HG03469 (cell line): ENCODE measurements around the gene NRIP1.

Experiments used
- ATAC-seq: cut with Tn5 transposase; IDR thresholded peaks from one replicate; pipeline ENCODE4 v1.9.1; 2021; ENCODE audit warnings: mild to moderate bottlenecking, moderate library complexity, moderate number of reproducible peaks; ENCODE audit not compliant: unreplicated experiment

Gene NRIP1

GRCh38 chr21:15010645-15011044 is 54.2 kb downstream of the NRIP1 start:
- no peak for ATAC-seq

GRCh38 chr21:15009837-15010363 is 54.9 kb downstream of the NRIP1 start:
- ATAC-seq: no peak

DNA sequence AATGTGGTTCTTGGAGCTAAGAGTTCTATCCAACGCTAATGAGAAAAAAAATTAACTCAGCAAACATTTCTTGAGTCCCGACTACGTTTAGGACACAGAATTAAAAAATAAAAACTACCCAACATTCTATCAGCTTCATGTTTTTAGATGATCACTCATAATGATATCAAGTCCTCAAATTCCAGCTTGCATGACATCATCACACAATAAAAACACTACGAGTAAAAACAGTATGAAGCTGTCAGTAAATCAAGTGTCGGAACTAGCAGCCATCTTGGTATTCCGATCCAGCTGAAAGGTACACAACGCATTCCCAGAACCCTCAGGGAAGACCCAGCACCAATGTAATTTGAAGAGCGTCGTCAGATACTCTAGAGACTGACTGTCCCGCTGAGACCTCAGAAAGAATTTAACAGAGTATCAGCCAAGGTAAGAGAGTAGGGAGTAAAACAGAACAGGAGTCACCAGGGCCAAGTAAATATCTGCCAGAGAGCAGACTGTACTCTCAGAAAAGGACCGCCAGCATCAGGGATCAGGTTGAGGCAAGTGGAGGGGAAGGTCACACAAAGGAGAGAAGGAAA is 57.0 kb downstream of the NRIP1 start:
- no peak for ATAC-seq

- ATAC-seq: no peak
These were observed 58.1 kb downstream of the NRIP1 start for GRCh38 chr21:15006594-15007230.

- ATAC-seq: no peak
These were observed 59.4 kb downstream of the NRIP1 start for GRCh38 chr21:15005391-15005790.

GRCh38 chr21:15004721-15005370 is 60.0 kb downstream of the NRIP1 start:
- ATAC-seq: no peak

- no peak for ATAC-seq
These were observed 61.2 kb downstream of the NRIP1 start for GRCh38 chr21:15003463-15004135.

- ATAC-seq: peak; percentile 77
These were observed 62.8 kb downstream of the NRIP1 start for GRCh38 chr21:15001857-15002606.

GRCh38 chr21:15001113-15001512 is 63.7 kb downstream of the NRIP1 start:
- no peak for ATAC-seq

DNA sequence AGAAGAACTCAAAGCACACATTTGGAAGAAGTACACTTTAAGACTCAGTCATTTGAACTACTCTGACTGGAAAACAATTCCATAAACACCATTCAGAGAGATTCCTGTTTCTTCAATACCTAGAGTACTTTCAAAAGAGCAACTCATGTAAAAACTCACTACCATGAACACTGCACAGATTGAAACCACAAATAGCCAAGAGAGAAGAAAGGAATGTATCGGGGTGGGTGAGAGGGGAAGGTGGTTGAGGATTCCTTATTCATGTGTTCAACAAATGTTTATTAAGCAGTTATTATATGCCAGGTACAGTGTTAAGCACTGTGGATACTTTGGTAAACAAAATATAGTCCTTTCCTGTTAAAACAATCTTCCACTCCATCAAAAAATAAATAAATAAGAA is 64.7 kb downstream of the NRIP1 start:
- ATAC-seq: no peak

DNA sequence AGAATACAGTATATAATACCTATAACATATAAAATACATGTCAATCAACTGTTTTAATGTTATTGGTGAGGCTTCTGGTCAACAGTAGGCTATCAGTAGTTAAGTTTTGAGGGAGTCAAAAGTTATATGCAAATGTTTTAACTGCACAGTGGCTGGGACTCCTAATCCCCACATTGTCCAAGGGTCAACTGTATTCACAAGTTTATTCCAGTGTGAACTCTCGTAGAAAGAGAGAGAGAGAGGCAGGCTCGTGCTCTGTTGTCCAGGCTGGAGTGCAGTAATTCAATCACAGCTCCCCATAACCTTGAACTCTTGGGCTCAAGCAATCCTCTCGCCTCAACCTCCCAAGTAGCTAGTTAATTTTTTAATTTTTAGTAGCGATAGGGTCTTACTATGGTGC is 66.0 kb downstream of the NRIP1 start:
- no peak for ATAC-seq

- no peak for ATAC-seq
These were observed 66.5 kb downstream of the NRIP1 start for GRCh38 chr21:14998336-14998735.

GRCh38 chr21:14995695-14996490 is 68.9 kb downstream of the NRIP1 start:
- no peak for ATAC-seq

GRCh38 chr21:14995226-14995625 is 69.6 kb downstream of the NRIP1 start:
- ATAC-seq: no peak

- ATAC-seq: no peak
These were observed 71.7 kb downstream of the NRIP1 start for GRCh38 chr21:14993115-14993514.

- ATAC-seq: no peak
These were observed 72.8 kb downstream of the NRIP1 start for GRCh38 chr21:14991957-14992356.

DNA sequence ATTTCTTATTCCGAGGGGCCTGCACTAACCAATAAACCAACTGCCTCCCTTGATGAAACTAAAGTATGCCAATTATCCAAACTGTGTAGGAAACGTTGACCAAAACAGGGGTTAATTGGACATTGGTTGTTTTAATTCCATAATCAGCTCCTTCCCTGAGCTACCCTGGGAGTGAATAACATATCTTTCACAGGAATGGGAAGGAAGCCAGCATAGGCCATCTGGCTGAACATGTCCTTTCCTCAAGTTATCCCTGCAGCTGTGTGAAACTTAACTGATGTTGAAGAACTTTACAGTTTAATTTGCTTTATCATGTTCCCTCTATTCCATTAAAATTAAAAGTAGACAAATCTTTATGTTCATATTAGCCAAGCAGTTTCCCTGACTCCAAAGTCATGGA is 75.4 kb downstream of the NRIP1 start:
- no peak for ATAC-seq

GRCh38 chr21:14988760-14989159 is 76.0 kb downstream of the NRIP1 start:
- no peak for ATAC-seq

GRCh38 chr21:14987370-14988170 is 77.2 kb downstream of the NRIP1 start:
- no peak for ATAC-seq
